Activated T-cell treated with anti-CD3 and anti-CD28 coated beads, Interleukin-2, amount 50 U/mL, for 48 hours (primary cell): ENCODE data around the gene A1CF.
"Not testable (repeated sequence)": the region's sequence is repeated elsewhere in the genome, so short reads cannot be mapped to it uniquely, and the experiment has no call there.

Experiments
- DNase-seq, 2 experiments: peaks; one replicate each; pipeline ENCODE4 v3.0.0-alpha.2; 2020

The A1CF gene

GRCh38 chr10:50782017-50782416 lies 103.4 kb downstream of the A1CF start:
- DNase-seq = not testable (repeated sequence)

DNA sequence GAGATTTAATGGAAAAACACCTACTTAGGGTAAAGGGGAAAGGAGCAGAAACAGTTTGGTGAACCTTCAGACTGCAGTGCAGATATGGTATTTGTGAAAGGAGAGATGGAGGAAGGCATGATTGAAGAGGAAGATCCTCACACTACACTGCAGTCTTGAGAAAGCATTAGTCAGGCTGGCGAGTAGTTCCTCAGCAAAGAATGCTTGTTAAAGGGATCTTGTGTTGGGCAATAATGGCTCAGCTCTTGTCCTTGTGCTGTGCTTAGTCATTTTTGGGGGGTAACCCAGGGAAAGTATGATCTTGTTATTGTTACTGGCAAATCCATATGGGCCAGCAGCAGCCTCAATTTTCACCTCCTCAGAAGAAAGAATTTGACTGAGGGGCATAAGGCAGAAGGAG lies 105.4 kb downstream of the A1CF start:
- not testable (repeated sequence) for DNase-seq

GRCh38 chr10:50774868-50775267 lies 110.6 kb downstream of the A1CF start:
- DNase-seq = not testable (repeated sequence)

DNA sequence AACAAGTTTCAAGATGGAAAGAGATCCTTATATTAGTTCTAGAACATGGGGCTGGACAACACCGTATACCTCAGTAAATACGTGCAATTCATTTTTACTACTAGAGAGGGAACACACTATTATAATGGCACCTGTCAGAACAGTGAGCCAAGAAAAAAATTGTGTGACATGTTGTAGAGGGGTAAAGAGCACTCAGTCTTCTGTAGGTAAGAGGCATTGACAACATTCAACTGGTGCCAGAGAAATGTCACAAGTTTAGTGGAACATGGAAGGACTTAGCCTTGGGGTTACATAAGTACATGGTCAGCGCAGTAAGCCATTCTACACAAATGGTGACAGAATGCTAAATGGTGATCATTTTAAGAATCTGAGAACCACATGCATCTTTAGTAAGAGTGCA lies 113.4 kb downstream of the A1CF start:
- DNase-seq = not testable (repeated sequence)

- DNase-seq = not testable (repeated sequence)
These were observed 118.5 kb downstream of the A1CF start for GRCh38 chr10:50766774-50767513.
